MM.1S (cell line): Measurements from ENCODE around the gene NRN1L.

ENCODE experiments used
- DNase-seq: peaks from one replicate; pipeline ENCODE4 v3.0.0-alpha.2; 2015
- H2AFZ ChIP-seq: fragments of 300-600 bp; sonication (generic); 2 replicates; pipeline ENCODE4 v1.6.0; 2016; ENCODE audit warnings: antibody characterized with exemption, low read length
- H3F3A ChIP-seq: fragments of 300-600 bp; sonication (generic); 2 replicates; pipeline ENCODE4 v1.6.1; 2016; ENCODE audit warnings: mild to moderate bottlenecking, antibody characterized with exemption, low read length, moderate library complexity, mixed read lengths; ENCODE audit not compliant: insufficient read depth
- H3K27ac ChIP-seq: fragments of 300-600 bp; sonication (generic); 2 replicates; pipeline ENCODE4 v1.5.1; 2016; ENCODE audit warnings: mild to moderate bottlenecking, low read length
- H3K27me3 ChIP-seq: fragments of 300-600 bp; sonication (generic); replicated peaks from 2 replicates; pipeline ENCODE4 v1.6.0; 2016; ENCODE audit warnings: low read length; ENCODE audit not compliant: insufficient read depth
- H3K36me3 ChIP-seq: fragments of 300-600 bp; sonication (generic); replicated peaks from 2 replicates; pipeline ENCODE4 v1.6.1; 2016; ENCODE audit warnings: mild to moderate bottlenecking, low read length, mixed read lengths; ENCODE audit not compliant: insufficient read depth
- H3K4me1 ChIP-seq: fragments of 300-600 bp; sonication (generic); 2 replicates; pipeline ENCODE4 v1.6.1; 2016; ENCODE audit warnings: low read length, mixed read lengths
- H3K4me2 ChIP-seq: fragments of 300-600 bp; sonication (generic); 2 replicates; pipeline ENCODE4 v1.6.0; 2016; ENCODE audit warnings: low read depth, low read length
- H3K4me3 ChIP-seq: fragments of 300-600 bp; sonication (generic); 2 replicates; pipeline ENCODE4 v1.5.1; 2016; ENCODE audit warnings: low read length, mixed read lengths
- H3K79me2 ChIP-seq: fragments of 300-600 bp; sonication (generic); 2 replicates; pipeline ENCODE4 v1.6.1; 2016; ENCODE audit warnings: mixed run types, low read length, mixed read lengths
- H3K9ac ChIP-seq: fragments of 300-600 bp; sonication (generic); 2 replicates; pipeline ENCODE4 v1.6.1; 2016; ENCODE audit warnings: low read length, mixed read lengths
- H3K9me2 ChIP-seq: fragments of 300-600 bp; sonication (generic); replicated peaks from 2 replicates; pipeline ENCODE4 v1.6.1; 2016; ENCODE audit warnings: mild to moderate bottlenecking, low read length, mixed read lengths; ENCODE audit not compliant: insufficient read depth
- H3K9me3 ChIP-seq: fragments of 300-600 bp; sonication (generic); replicated peaks from 2 replicates; pipeline ENCODE4 v1.6.1; 2016; ENCODE audit warnings: mild to moderate bottlenecking, low read length, mixed read lengths; ENCODE audit not compliant: insufficient read depth
- H4K20me1 ChIP-seq: fragments of 300-600 bp; sonication (generic); 2 replicates; pipeline ENCODE4 v1.6.1; 2016; ENCODE audit warnings: mild to moderate bottlenecking, low read length, moderate library complexity, mixed read lengths; ENCODE audit not compliant: insufficient read depth
- EZH2 ChIP-seq: fragments of 300-600 bp; sonication (generic); optimal IDR thresholded peaks from 2 replicates; pipeline ENCODE3; 2017; ENCODE audit warnings: low read depth, mild to moderate bottlenecking, antibody characterized with exemption, low read length, mixed read lengths
- EZH2phosphoT487 ChIP-seq: fragments of 300-600 bp; sonication (generic); IDR thresholded peaks from 2 replicates; pipeline ENCODE4 v1.6.1; 2018; ENCODE audit warnings: antibody characterized with exemption, low read length
- TF ChIP-seq, protein P1 (sequence below): fragments of 300-600 bp; sonication (generic); IDR thresholded peaks from 2 replicates; pipeline ENCODE4 v1.5.1; 2016; ENCODE audit warnings: antibody characterized with exemption, low read length, mixed read lengths

Gene NRN1L

DNA sequence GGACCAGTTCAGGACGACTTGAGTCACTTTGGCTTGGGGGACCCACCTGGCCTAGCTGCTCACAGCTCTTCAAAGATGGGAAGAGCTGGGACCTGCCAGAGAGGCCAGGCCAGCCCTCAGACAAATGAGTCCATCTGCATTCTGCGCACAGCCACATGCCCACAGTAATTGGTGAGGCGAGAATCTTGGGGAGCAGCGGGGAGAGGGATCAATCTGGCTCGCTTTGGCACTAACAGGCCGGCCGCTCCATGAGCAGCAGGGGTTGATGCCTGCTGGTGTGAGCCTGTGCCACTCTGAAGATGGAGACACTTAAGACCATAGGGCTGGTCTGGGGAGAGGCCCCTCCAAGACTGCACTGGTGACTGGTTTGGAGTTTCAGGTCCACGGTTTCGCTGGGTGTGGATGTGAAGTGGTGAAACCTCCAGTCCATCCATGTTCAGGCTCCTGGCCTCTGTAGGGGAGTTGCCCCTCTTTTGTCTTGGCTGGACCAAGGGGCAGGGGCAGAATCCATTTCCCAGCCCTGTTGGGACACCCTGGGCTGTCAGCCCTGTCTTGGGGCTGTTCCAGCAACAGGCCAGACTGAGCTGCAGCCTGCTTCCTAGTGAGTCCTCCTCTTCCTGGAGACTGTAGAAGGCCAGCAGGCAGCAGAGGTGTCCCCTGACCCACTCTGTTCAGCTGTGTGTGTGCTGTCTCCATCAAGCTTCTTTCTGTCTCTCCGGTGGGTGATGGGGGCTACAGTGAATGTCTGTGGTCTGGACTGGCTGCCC, 39.6 kb downstream of the NRN1L start:
- H4K20me1 ChIP-seq, result no peaks in the 10 kb centered on the region
- H3K9ac ChIP-seq, result no peak overlapping the region
- no peak overlapping the region for H3K4me3 ChIP-seq
- H3K9me2 ChIP-seq, result no peaks in the 10 kb centered on the region
- TF ChIP-seq, protein P1, sequence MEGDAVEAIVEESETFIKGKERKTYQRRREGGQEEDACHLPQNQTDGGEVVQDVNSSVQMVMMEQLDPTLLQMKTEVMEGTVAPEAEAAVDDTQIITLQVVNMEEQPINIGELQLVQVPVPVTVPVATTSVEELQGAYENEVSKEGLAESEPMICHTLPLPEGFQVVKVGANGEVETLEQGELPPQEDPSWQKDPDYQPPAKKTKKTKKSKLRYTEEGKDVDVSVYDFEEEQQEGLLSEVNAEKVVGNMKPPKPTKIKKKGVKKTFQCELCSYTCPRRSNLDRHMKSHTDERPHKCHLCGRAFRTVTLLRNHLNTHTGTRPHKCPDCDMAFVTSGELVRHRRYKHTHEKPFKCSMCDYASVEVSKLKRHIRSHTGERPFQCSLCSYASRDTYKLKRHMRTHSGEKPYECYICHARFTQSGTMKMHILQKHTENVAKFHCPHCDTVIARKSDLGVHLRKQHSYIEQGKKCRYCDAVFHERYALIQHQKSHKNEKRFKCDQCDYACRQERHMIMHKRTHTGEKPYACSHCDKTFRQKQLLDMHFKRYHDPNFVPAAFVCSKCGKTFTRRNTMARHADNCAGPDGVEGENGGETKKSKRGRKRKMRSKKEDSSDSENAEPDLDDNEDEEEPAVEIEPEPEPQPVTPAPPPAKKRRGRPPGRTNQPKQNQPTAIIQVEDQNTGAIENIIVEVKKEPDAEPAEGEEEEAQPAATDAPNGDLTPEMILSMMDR, result no peak
- TF ChIP-seq EZH2 (no peak), EZH2phosphoT487 (no peak)
- H3K4me1 ChIP-seq, result no peaks in the 10 kb centered on the region
- H3K4me2 ChIP-seq, result no peak overlapping the region
- no peaks in the 10 kb centered on the region for H3K36me3 ChIP-seq
- no peak overlapping the region for H3K27ac ChIP-seq
- H3K79me2 ChIP-seq, result peaks cover 5% of the 10 kb centered on the region
- no peaks in the 10 kb centered on the region for H3F3A ChIP-seq
- no peaks in the 10 kb centered on the region for H3K27me3 ChIP-seq
- no peak overlapping the region for H2AFZ ChIP-seq
- H3K9me3 ChIP-seq, result no peaks in the 10 kb centered on the region
- no peak for DNase-seq

DNA sequence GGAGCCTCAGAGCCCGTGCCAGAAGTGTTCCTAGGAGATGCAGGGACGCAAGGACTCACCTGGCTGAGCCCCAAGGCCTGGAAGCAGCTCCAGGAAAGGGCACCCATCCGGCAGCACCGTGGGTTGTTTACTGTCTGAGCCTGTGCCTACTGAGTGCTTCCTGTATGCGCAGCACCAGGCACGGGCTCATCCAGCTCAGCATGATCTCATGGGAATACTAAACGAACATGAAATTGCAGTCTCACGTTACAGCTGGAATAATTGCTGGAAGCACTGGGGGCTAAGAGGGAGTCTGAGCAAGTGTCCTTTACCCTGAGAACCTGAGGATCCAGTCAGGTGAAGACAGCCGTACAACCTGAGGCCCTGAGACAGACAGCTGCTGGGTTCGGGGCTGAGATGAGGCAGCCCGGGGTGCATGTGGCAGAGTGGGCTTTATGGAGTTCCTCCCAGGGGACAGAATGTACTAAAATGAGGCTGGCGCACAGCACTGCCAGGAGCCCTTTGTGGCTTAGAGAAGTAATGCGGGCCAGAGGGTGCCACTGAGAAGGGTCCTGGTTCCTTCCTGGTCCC, 41.6 kb downstream of the NRN1L start:
- Histone ChIP-seq H3K4me1 (no peaks in the 10 kb centered on the region), H3K4me2 (no peak overlapping the region), H3K4me3 (no peak overlapping the region), H3K9me3 (no peaks in the 10 kb centered on the region), H3F3A (no peaks in the 10 kb centered on the region), H4K20me1 (no peaks in the 10 kb centered on the region), H3K36me3 (no peaks in the 10 kb centered on the region), H3K9me2 (no peaks in the 10 kb centered on the region), H3K27ac (no peak overlapping the region), H3K27me3 (no peaks in the 10 kb centered on the region), H3K9ac (no peak overlapping the region), H3K79me2 (no peaks in the 10 kb centered on the region), H2AFZ (no peak overlapping the region)
- TF ChIP-seq, protein P1, result peak; percentile 4; the same call in 1 of the 2 replicates
- TF ChIP-seq EZH2, result no peak
- DNase-seq, result no peak

DNA sequence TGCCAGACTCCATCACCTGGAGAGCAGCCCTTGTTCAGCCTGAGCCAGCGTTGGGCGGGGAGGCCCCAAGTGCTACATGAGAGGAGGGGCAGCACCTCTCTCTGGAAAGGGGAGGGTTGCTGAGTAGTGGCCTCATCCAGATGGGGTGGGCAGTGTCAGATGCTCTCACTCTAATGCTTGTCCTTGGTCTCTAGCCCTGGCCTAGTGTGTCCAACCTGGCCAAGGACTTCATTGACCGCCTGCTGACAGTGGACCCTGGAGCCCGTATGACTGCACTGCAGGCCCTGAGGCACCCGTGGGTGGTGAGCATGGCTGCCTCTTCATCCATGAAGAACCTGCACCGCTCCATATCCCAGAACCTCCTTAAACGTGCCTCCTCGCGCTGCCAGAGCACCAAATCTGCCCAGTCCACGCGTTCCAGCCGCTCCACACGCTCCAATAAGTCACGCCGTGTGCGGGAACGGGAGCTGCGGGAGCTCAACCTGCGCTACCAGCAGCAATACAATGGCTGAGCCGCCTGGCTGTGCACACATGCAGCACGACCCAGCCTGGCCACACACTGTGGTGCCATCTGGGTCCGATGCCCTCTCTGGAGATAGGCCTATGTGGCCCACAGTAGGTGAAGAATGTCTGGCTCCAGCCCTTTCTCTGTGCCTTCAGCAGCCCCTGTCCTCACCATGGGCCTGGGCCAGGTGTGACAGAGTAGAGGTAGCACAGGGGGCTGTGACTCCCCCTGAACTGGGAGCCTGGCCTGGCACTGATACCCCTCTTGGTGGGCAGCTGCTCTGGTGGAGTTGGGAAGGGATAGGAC, 42.7 kb downstream of the NRN1L start:
- Histone ChIP-seq H3K4me2 (no peak overlapping the region), H3K27me3 (no peaks in the 10 kb centered on the region), H3K4me3 (no peak overlapping the region), H4K20me1 (no peaks in the 10 kb centered on the region), H3K27ac (no peak overlapping the region), H2AFZ (no peak overlapping the region), H3F3A (no peaks in the 10 kb centered on the region), H3K36me3 (no peaks in the 10 kb centered on the region), H3K9ac (no peak overlapping the region), H3K79me2 (no peaks in the 10 kb centered on the region), H3K4me1 (no peaks in the 10 kb centered on the region), H3K9me2 (no peaks in the 10 kb centered on the region), H3K9me3 (no peaks in the 10 kb centered on the region)
- TF ChIP-seq, protein P1, result no peak
- TF ChIP-seq EZH2phosphoT487, result no peak
- TF ChIP-seq EZH2, result no peak
- no peak for DNase-seq
